ENCODE results near the gene NGEF. TPM values are rescaled to one million over a fixed set of nuclear protein-coding genes. Genes with fewer than 3 reads are reported as not detected.

The NGEF gene
- total RNA-seq, 1 experiment from 2014 or later: 1.9 TPM

DNA sequence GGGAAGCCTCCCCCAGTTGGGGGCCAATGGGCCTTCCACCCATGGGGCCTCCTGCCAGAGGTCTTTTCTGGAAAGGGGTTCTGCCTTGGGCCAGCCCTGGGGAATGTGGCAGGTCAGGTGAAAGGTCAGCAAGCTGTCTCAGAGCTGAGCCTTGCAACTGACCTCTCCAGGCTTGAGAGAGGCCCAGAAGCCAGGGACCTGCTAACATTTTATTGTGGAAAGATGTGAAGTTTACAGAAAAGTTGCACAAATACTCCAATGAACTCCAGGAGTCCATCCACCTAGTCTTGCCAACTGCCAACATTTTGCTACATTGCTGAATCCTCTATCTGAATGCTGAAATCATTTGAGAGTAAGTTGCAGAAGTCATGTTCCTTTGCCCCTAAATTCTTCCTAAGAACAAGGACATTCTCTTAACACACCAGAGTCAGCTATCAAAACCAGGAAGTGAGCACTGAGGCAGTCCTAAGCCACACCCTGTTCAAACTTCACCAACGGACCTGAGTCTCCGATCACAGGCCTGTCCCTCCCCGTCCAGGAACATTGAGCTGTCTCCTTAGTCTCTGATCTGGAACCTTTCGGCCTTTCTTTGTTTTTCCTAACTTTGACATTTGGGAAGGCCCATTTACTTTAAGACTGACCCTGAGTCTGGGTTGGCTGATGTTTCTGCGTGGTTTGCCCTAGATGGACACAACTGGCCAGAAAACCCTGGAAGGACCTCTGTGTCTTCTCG is 139.0 kb downstream of the NGEF start:
- DNase-seq: no peak
- Histone ChIP-seq H4K5ac (ENCODE audit: insufficient read length, low read depth, low read length) (no peak overlapping the region), H3K56ac (ENCODE audit: insufficient read length, low read depth, low read length) (no peak overlapping the region), H4K91ac (ENCODE audit: insufficient read length, low read depth, low read length) (no peak overlapping the region), H3K79me2 (ENCODE audit: insufficient read depth, low read length) (no peaks in the 10 kb centered on the region), H3K9ac (ENCODE audit: extremely low read depth, insufficient read length, low read length) (no peak overlapping the region), H3K14ac (ENCODE audit: insufficient read depth, low read length) (no peak overlapping the region), H2BK12ac (ENCODE audit: insufficient read length, low read depth, low read length) (no peak overlapping the region), H3K4me1 (ENCODE audit: insufficient read depth, low read length) (no peaks in the 10 kb centered on the region), H3K27ac (ENCODE audit: insufficient read length, low read depth, low read length) (no peak overlapping the region), H3K23ac (ENCODE audit: insufficient read length, low read depth, low read length) (no peak overlapping the region), H3K18ac (ENCODE audit: insufficient read length, low read depth, low read length) (no peak overlapping the region), H2BK20ac (ENCODE audit: low read depth, low read length, poor library complexity, severe bottlenecking) (no peak overlapping the region), H3K4me2 (ENCODE audit: insufficient read depth, insufficient read length, low read length) (no peak overlapping the region), H2BK120ac (ENCODE audit: low read depth, low read length, poor library complexity, severe bottlenecking) (no peak overlapping the region), H4K20me1 (ENCODE audit: control insufficient read depth, insufficient read depth, insufficient read length) (no peaks in the 10 kb centered on the region), H2AFZ (ENCODE audit: low read length) (no peak overlapping the region), H3K27me3 (ENCODE audit: insufficient read depth, low read length) (peaks cover 8% of the 10 kb centered on the region; the same call in 1 of the 2 replicates), H2BK15ac (ENCODE audit: low read depth, low read length) (no peak overlapping the region), H3K9me3 (ENCODE audit: control insufficient read depth, low read depth, low read length) (no peaks in the 10 kb centered on the region), H3K4ac (ENCODE audit: low read depth, low read length) (no peak overlapping the region), H4K8ac (replicated peaks; ENCODE audit: insufficient read length, low read depth, low read length) (no peak overlapping the region), H2BK5ac (ENCODE audit: insufficient read length, low read length) (no peak overlapping the region), H3K79me1 (ENCODE audit: insufficient read depth, low read depth, low read length, poor library complexity, severe bottlenecking) (no peaks in the 10 kb centered on the region), H3K23me2 (ENCODE audit: insufficient read length, low read depth, low read length, poor library complexity, severe bottlenecking) (peaks cover 7% of the 10 kb centered on the region), H2AK5ac (ENCODE audit: insufficient read length, low read length) (no peak overlapping the region), H3T11ph (ENCODE audit: low read length) (no peak overlapping the region)
- TF ChIP-seq, protein P1, sequence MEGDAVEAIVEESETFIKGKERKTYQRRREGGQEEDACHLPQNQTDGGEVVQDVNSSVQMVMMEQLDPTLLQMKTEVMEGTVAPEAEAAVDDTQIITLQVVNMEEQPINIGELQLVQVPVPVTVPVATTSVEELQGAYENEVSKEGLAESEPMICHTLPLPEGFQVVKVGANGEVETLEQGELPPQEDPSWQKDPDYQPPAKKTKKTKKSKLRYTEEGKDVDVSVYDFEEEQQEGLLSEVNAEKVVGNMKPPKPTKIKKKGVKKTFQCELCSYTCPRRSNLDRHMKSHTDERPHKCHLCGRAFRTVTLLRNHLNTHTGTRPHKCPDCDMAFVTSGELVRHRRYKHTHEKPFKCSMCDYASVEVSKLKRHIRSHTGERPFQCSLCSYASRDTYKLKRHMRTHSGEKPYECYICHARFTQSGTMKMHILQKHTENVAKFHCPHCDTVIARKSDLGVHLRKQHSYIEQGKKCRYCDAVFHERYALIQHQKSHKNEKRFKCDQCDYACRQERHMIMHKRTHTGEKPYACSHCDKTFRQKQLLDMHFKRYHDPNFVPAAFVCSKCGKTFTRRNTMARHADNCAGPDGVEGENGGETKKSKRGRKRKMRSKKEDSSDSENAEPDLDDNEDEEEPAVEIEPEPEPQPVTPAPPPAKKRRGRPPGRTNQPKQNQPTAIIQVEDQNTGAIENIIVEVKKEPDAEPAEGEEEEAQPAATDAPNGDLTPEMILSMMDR (conservative IDR thresholded peaks at IDR 0.05): no peak
- H3K27me3 Mint-ChIP-seq (ENCODE audit: low read depth): peaks cover 33% of the 10 kb centered on the region
- H3K4me3 Mint-ChIP-seq: 0 out of 5 replicates have a peak overlapping the region, but pooled peaks of 1 of the 2 experiments have one; percentile 20
- peaks cover 0 to 10% of the 10 kb centered on the region in 2 experiments; a peak in 2 of 4 replicates for H3K4me1 Mint-ChIP-seq
- no peaks in the 10 kb centered on the region; a peak in 1 of 5 replicates for H3K9me3 Mint-ChIP-seq
- no CpG with 5 or more reads among the region's 6 CpGs for WGBS (ENCODE audit: extremely low coverage, insufficient read length, low lambda C conversion rate)
- H3K27ac Mint-ChIP-seq: no peak overlapping the region
- H3K36me3 Mint-ChIP-seq (ENCODE audit: insufficient read depth in 1 of 3, low read depth in 3 of 3): no peaks in the 10 kb centered on the region; a peak in 1 of 7 replicates

Data from H9 (cell line).